Activated CD8-positive, alpha-beta memory T cell treated with anti-CD3 and anti-CD28 coated beads for 48 hours (primary cell): ENCODE data around the gene VENTX.
"Not testable (repeated sequence)": the region's sequence is repeated elsewhere in the genome, so short reads cannot be mapped to it uniquely, and the experiment has no call there.

Experiments
- DNase-seq, 3 experiments: peaks; one replicate each; pipeline ENCODE4 v3.0.0-alpha.2; 2020; ENCODE audit warnings: low read depth in 2 of 3, low spot score in 2 of 3

VENTX gene

GRCh38 chr10:133214468-133215410 is 22.9 kb upstream of the VENTX start:
- no peak for DNase-seq

- DNase-seq = no peak
Observed at GRCh38 chr10:133215586-133215985, 22.1 kb upstream of the VENTX start.

GRCh38 chr10:133216776-133217175 is 20.9 kb upstream of the VENTX start:
- no peak for DNase-seq

GRCh38 chr10:133217800-133218589 is 19.7 kb upstream of the VENTX start:
- no peak for DNase-seq

GRCh38 chr10:133218891-133219290 is 18.8 kb upstream of the VENTX start:
- DNase-seq = no peak

- DNase-seq = no peak
Observed at GRCh38 chr10:133219782-133220181, 17.9 kb upstream of the VENTX start.

GRCh38 chr10:133221331-133221730 is 16.3 kb upstream of the VENTX start:
- no peak for DNase-seq

GRCh38 chr10:133221756-133222155 is 15.9 kb upstream of the VENTX start:
- DNase-seq = not testable (repeated sequence)

- no peak for DNase-seq
Observed at GRCh38 chr10:133224076-133224475, 13.6 kb upstream of the VENTX start.

GRCh38 chr10:133224756-133225372 is 12.8 kb upstream of the VENTX start:
- DNase-seq = no peak

GRCh38 chr10:133225707-133226191 is 11.9 kb upstream of the VENTX start:
- DNase-seq = no peak

GRCh38 chr10:133226251-133226808 is 11.3 kb upstream of the VENTX start:
- DNase-seq = no peak

GRCh38 chr10:133227256-133227655 is 10.4 kb upstream of the VENTX start:
- DNase-seq = no peak

- no peak for DNase-seq
Observed at GRCh38 chr10:133229265-133230043, 8.2 kb upstream of the VENTX start.

- DNase-seq = no peak
Observed at GRCh38 chr10:133230044-133230361, 7.7 kb upstream of the VENTX start, which contains the start of gene UTF1. TSS of gene UTF1 (plus strand) at chr10:133230217. CDS start at chr10:133230289, 72 bp downstream.

GRCh38 chr10:133230387-133231195 is 7.1 kb upstream of the VENTX start:
- no peak for DNase-seq

GRCh38 chr10:133231244-133231945 is 6.3 kb upstream of the VENTX start:
- DNase-seq = no peak

- DNase-seq = no peak
Observed at GRCh38 chr10:133231946-133232574, 5.6 kb upstream of the VENTX start.
